SK-N-MC (cell line): ENCODE data around the gene BRSK2.

Source experiments
- EZH2 ChIP-seq: fragments of 200-600 bp; sonication (generic); IDR thresholded peaks from one replicate; pipeline ENCODE4 v1.6.1; 2017; ENCODE audit warnings: antibody characterized with exemption
- POLR2AphosphoS5 ChIP-seq: IDR thresholded peaks from 2 replicates; pipeline ENCODE4 v1.6.1; 2012; ENCODE audit warnings: mild to moderate bottlenecking, low read depth, low read length, borderline replicate concordance

DNA sequence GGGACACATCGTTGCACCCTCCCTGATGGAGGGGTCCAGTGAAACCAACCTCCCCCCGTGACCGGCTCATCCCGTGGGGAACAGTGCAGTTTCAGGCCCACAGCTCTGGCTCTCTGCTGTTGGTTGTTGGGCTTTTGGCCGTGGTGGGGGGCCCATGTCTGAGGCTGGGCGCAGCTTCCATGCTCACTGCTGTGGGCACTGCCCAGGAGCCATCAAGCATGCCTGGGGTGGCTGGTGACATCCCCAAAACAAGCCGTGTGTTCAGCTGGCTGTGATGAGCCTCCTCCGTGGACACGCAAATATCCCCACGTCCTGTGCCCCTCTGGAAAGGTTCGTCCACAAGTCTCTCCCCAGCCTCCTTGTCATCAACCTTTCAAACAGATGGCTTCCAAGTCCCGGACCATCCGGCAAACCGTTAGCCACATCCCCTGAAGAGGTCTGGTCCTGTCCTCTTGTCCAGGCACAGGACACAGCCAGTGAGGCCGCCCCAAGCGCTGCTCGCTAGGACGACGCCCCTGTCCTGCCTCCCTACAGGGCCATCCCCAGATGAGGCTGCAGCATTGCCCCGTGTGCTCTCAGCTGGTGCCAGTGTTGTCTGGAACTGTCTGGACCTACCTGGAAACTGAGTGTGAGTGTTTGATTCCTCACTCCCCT, 29.4 kb upstream of the BRSK2 start:
- no peak for TF ChIP-seq POLR2AphosphoS5
- TF ChIP-seq EZH2 = no peak
